Astrocyte of the cerebellum (primary cell): Measurements from ENCODE around the gene SYNCRIP.
"Not testable (repeated sequence)": the region's sequence is repeated elsewhere in the genome, so short reads cannot be mapped to it uniquely, and the experiment has no call there.

ENCODE experiments used
- DNase-seq: peaks from one replicate; pipeline ENCODE4 v3.0.0-alpha.2; 2011; ENCODE audit warnings: low read depth
- H3K4me3 ChIP-seq: 2 replicates; pipeline ENCODE4 v1.5.1; 2011; ENCODE audit warnings: mild to moderate bottlenecking, low read depth, low read length, moderate library complexity
- in situ Hi-C: cut with HindIII; loops from 2 replicates; pipeline ENCODE4 v1.10.0; 2017; ENCODE audit warnings: low sequenced_read_pairs
- TF ChIP-seq, protein P1 (sequence below): IDR thresholded peaks from 2 replicates; pipeline ENCODE4 v1.5.1; 2012; ENCODE audit warnings: low read length, low read depth, moderate library complexity, mild to moderate bottlenecking; ENCODE audit errors: missing control alignments

Gene SYNCRIP

DNA sequence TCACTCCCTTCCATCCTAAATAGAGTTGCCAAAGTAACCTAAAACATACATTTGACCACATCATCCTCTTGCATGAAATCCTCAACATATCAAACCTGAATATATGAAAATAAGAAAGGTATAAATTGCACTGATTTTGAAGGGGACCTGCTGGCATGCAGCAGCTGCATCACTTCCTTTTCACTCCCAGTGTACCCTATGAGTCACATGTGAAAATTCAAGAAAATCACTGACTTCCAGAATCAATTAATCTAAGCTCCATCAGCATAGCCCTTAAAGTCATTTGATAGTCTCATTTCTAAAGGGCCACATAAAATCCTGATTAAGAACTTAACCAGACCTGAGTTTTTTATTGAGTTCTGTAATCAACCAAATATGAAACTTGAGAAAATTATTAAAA, 73.4 kb downstream of the SYNCRIP start:
- no peak for DNase-seq
- TF ChIP-seq, protein P1, sequence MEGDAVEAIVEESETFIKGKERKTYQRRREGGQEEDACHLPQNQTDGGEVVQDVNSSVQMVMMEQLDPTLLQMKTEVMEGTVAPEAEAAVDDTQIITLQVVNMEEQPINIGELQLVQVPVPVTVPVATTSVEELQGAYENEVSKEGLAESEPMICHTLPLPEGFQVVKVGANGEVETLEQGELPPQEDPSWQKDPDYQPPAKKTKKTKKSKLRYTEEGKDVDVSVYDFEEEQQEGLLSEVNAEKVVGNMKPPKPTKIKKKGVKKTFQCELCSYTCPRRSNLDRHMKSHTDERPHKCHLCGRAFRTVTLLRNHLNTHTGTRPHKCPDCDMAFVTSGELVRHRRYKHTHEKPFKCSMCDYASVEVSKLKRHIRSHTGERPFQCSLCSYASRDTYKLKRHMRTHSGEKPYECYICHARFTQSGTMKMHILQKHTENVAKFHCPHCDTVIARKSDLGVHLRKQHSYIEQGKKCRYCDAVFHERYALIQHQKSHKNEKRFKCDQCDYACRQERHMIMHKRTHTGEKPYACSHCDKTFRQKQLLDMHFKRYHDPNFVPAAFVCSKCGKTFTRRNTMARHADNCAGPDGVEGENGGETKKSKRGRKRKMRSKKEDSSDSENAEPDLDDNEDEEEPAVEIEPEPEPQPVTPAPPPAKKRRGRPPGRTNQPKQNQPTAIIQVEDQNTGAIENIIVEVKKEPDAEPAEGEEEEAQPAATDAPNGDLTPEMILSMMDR = no peak
- no peak overlapping the region for H3K4me3 ChIP-seq
- in situ Hi-C loops = no loop called here

DNA sequence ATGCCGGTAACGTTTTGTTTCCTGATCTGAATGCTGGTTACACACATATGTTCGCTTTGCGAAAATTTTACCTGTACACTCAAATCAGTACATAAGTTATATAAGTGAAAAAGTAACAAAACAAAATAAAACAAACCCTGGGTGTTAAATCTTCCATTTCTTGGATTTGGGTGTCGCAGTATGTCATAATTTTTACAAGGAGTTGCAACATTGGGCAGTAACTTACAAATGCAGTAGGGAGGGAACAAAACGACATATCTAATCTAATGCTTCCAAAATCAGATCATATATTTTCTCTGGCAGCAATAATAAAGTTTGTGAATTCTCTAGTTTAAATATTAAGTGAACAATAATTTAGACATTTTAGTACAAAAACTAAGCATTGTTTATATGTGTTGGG, 74.3 kb downstream of the SYNCRIP start:
- TF ChIP-seq, protein P1 = no peak
- no peak overlapping the region for H3K4me3 ChIP-seq
- no peak for DNase-seq
- in situ Hi-C loops = no loop called here

DNA sequence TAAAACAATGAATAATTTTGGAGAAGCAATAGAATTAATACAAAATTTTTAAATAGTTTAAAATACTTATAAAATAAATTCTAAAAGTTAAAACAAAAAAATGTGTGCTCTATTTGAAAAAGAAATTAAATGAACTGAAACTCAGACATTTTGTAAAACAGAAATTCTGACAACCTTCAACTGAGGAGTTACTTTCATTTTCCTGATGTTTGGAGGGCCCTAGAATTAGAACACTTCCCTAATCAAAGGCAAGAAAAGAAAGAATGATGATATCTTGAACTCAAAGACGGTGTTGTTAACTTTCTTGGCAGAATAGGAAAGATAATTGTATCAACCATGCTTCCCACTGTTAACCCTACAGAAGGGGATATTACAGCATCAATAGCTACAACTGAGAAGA, 77.0 kb downstream of the SYNCRIP start:
- no peak for DNase-seq
- no peak overlapping the region for H3K4me3 ChIP-seq
- in situ Hi-C loops = no loop called here
- TF ChIP-seq, protein P1 = no peak

DNA sequence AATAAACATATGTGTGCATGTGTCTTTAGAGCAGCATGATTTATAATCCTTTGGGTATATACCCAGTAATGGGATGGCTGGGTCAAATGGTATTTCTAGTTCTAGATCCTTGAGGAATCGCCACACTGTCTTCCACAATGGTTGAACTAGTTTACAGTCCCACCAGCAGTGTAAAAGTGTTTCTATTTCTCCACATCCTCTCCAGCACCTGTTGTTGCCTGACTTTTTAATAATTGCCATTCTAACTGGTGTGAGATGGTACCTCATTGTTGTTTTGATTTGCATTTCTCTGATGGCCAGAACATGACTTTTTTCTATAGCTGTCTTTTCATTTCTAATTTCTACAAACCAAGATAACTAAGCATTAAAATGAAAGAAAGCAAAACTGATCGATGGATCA, 78.5 kb downstream of the SYNCRIP start:
- in situ Hi-C loops, H3K4me3 ChIP-seq, DNase-seq: not testable (repeated sequence)
